NCI-H146 (cell line): ENCODE measurements around the gene SHISA6.
"Not testable (repeated sequence)": the region's sequence is repeated elsewhere in the genome, so short reads cannot be mapped to it uniquely, and the experiment has no call there.

Source experiments
- DNase-seq: peaks from one replicate; lab custom pipeline; 2025; lab: John Stamatoyannopoulos, UW

Gene SHISA6

DNA sequence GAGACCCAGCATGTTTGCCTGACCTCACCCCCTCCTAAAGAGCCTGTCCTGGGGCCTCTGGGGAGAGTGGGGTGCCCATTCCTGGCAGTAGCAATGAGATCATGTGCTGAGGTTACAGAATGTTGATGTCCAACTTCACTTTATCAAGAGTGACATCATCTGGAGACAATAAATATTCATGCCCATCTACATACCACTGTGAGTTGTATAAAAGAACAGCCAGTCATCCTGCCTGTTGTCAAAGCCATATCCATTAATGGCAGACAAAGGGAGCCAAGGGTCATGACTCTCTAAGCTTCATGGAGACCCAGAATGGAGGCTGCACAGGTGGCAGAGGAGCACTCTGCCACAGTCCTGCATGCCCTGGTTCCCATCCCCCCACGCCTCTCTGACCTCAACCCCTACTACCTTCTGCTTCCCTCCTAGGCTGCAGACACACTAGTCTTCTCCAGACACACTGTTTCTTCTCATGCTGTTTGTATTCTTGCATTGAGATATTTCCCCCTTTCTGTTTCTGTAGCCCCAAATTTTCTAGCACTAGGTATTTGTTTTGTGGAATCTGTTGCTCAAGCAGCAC, 27.1 kb downstream of the SHISA6 start:
- DNase-seq: no peak

DNA sequence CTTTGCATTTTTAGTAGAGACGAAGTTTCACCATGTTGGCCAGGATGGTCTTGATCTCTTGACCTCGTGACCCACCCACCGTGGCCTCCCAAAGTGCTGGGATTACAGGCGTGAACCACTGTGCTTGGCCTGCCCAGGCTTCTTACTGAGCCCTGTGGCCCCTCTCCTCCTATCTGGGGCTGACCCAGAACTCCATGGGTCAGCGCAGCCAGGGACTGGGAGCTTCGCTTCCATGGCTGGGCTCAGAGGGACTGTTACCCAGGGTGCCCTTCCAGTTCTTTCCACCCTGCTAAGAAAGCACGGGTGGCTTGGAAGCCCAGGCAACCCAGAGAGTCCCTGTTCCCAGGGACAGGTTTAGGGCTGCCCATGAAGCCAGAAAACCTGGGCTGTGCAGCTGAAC, 28.2 kb downstream of the SHISA6 start:
- DNase-seq: no peak

DNA sequence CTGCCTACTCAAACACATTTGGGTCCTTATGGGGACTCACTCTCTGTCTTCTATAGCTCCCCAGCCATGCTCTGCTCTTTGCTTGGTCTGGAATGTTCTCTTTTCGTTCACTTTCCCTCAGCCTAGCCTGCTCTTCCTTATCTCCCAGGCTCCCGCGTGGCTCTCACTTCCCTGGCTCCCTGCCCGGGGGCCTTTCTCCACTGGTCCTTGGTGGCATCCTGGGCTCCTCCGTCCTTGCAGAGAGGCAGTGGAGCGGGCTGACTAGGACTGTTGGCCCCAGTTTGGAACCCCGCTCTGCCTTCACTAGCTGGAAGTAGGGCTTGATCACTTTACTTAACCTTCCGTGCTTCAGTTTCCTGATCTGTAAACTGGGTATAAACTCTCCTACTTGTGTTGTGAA, 31.2 kb downstream of the SHISA6 start:
- no peak for DNase-seq

DNA sequence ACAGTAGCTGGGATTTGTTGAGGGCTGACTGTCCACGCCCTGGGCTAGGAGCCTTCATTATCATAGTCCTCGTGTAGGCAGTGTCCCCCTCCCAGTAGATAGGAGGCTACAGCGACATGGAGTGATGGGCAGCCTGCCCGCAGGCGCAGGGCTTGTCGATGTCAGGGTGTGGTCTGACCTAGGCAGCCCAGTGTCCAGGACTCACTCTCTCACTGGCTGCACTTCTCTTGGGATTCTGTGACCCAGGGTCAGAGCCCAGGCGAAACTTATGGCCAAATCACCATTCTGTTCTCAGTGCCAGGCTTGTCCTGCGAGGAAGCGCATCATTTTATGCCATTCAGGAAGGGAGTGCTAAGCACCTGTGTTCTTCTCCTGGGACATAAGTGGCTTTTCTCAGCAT, 32.6 kb downstream of the SHISA6 start:
- no peak for DNase-seq

DNA sequence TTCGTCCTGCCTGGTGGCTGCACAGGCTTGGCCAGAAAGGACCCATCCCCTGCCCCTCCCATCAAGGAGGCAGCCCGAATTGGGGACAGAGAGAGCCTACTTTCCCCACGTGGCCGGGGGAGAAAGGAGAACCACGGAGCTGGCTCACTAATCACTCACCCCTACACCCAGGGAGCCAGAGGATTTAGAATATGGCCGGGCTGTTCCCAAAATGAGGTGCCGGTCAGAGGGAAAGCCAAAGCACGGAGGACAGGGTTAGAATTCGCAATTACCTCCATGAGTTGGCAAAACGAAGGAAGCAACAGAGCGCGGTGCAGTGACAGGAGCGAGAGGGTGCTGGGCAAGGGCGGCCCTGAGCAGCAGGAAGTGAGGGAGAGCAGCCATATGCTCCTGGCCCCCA, 33.1 kb downstream of the SHISA6 start:
- no peak for DNase-seq

DNA sequence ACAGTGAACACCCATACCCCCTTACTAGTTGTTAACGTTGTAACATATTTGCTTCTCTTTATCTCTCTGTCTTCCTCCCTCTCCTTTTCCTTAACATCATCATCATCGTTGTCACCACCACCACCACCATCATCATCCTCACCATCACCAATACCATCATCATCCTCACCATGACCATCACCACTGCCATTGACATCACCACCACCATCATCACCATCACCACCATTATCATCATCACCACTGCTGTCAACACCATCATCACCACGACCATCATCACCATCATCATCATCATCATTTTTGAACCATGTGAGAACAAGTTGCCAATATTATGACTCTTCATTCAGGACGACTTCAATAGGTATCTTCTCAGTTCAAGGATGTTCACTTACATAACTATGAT, 35.5 kb downstream of the SHISA6 start:
- DNase-seq: no peak

DNA sequence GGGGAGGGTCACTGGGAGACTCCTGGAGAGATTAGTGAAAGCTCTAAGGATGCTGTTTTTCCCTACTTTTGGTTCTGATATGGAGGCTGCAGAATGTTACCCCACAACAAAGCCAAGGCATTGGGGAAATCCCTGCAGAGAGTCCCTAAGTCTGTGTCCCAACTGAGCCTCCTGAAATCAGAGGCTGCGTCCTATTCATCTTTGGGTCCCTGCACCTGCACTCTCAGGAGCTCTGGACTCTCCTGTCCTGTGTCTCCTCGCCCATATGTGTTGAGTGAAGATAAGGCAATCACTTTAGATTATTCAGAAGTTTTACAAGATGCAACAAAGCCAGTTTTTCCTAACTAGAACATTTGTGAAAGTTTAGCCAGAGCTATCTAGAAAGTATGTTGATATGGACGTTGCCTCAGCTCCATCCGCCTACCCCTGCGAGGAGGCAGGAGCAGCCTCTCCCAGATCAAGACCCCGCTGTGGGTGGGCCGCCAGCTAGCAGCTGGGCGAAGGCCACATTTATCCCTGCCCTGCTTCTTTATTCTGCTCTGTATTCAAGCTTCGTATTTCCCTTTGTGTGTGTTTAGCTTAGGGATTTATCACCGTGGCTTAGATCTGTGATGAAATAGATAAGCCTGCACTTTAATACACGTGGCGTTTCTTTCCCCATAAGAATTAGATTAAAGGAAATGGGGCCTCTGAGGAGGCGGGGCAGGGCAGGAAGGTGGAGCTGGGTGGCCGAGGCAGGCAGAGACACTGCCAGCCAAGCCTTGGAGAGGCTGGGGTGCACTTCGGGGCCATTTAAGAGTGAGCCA, 37.4 kb downstream of the SHISA6 start:
- no peak for DNase-seq

DNA sequence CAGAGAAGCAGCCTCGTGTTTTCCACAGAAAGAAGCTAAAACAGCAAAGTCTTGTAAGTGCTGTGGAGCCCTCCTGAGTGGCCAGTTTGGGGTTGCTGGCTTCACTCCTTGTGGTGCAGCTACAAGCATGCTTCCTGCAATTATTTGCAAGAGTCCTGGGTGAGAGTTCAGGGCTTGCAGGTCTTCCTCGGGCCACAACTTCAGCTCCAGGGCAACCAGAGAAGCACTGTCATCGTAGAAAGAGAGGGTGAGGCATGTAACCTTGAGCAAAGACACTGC, 37.9 kb downstream of the SHISA6 start:
- no peak for DNase-seq

DNA sequence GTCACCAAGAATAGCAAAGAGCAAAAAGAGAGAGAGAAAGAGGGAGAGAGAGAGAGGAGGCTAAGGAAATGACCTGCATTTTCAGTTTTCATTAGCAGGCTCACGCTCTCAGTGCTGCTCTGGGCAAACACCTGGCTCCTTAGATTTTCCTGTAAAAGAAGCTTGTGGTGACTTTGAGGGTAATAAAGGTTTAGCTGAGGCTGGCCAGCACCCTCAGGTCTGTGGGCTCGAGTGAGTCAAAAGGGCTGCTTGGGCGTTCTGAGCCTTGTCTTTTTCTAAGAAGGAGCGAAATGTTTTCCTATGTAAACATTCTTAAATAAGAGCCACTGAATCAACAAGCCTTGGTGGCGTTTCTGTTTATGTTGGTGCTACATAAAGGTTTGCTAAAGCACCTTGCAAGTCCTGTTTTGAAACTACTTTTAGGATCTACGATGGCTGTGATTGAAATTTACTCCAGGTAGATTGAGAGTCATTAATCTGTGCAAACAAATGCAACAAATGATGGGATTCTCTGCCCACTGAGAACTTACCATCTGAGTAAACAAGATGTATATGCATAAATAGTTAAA, 38.8 kb downstream of the SHISA6 start:
- no peak for DNase-seq

DNA sequence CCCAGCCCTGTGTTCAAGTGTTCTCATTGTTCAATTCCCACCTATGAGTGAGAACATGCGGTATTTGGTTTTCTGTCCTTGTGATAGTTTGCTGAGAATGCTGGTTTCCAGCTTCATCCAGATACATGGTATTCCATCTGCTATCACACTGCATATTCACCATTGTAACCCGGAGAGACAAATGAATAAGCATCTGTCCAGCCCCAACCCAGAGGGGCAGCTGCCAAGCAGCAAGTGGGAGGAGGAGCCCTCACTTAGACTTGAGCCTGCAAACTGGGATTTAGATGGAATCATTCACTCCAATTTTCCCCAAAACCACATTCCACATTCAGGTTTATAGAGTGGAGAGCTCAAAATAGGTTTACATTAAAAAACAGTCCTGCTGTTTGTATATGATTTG, 41.6 kb downstream of the SHISA6 start:
- no peak for DNase-seq

DNA sequence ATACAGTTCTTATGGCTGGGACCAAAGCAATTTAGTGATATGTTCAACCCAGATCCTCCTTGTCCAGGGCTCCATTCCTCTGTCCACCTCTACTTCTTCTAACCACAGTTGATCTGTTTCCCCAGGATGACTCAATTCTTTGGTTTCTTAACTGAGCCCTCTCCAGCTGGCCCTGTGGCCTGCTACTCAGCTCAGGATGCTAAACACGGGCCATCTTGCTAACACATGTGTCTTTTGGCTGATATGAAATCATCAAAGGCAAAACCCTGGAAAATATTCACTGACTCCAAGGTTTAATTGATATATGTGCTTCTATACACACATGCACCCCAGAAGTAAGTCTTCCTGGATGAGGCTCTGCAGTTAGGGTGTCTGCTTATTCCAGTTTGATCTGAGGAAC, 43.8 kb downstream of the SHISA6 start:
- DNase-seq: no peak

DNA sequence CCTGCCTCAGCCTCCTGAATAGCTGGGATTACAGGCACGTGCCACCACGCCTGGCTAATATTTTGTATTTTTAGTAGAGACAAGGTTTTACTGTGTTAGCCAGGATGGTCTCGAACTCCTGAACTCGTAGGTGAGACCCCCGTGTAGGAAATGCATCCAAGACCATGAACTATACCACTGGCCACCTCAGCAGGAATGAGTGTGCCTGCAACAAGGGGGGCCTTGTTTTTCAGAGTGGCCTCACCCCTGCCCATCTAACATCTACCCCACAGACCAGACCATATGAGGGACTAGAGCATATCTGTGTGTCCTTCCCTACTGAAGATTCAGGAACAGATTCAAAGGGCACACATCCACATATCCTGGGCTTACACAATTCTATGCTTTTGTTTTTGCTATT, 44.9 kb downstream of the SHISA6 start:
- no peak for DNase-seq

DNA sequence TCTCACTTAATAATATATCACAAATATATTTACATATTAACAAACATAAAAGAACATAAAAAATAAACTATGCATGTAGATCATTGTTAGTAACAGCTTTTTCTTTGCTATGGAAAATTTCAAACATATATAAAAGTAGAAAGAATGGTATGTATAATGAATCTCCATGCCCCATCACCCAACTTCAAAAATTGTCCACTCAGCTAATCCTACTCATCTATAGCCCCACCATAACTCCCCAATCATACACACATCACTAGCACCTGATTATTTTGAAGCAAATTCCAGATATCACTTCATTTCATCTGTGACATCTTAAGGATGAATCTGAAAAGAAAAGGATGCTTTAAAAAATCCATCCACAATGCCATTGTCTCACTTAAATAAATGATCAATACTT, 46.8 kb downstream of the SHISA6 start:
- no peak for DNase-seq

DNA sequence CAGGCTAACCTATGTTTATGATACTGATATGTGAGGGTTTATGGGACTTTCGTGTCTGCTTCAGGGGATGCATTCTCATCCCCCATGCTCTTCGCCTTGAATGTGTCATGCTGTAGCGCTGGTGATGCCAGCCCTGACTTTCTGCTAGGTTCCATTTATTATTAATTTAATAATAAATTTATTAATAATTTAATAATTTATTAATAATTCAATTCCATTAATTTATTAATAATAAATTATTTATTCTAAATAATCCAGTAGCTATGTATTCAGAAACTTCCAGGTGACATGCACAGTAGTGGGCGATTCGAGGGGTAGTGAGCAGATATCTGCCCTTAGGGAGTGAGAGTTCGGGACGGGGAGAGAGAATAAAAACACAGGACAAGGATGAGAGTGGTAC, 49.8 kb downstream of the SHISA6 start:
- no peak for DNase-seq

DNA sequence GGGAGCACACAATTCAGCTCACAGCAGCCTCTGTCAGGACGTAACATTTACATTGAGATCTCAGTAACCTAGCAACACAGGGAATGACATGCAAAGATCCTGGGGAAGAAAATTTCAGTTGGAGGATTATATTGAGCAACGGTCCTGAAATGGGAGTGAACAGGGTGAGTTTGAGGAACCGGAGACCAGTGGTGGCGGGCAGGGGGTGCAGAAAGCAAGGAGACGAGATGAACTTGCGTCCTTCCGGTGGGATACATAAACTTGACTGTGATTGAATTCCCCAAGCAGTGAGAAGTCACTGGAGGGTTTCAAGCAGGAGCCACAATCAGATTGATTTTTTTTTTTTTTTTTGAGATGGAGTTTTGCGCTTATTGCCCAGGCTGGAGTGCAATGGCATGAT, 51.5 kb downstream of the SHISA6 start:
- DNase-seq: no peak

DNA sequence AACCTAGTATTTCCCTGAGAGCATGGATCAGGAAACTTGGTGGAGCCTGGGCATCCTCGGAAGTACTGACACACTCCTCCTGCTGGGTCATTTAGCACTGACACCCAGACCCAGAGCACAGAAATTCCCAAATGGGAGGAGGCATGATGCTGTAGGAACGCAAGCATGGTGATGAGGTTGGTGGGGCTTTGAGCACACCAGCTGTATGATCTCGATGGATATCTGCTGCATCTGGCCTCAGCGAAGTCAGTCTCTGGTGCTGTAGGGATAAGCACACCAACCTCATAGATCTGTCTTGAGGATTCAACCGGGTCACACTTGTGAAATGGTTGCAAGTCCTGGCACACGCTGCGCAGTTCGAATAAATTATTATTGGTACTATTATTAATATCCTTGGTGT, 52.5 kb downstream of the SHISA6 start:
- DNase-seq: no peak

DNA sequence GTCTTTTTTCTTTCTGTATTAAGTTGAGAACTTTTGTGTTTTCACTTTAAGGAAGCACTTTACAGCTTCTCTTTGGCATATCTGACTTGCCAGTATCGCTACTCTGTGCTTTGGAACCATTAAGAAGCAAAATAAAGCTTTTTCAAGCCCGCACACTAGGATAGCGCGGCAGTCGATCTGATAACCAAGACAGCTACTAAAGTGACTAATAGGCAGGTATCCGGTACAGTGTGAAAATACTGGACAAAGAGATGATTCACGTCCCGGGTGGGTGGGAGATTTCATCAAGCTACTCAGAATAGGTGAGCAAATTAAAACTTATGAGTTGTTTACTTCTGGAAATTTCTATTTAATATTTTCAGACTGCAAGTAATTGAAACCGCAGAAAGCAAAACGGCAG, 53.8 kb downstream of the SHISA6 start:
- no peak for DNase-seq

DNA sequence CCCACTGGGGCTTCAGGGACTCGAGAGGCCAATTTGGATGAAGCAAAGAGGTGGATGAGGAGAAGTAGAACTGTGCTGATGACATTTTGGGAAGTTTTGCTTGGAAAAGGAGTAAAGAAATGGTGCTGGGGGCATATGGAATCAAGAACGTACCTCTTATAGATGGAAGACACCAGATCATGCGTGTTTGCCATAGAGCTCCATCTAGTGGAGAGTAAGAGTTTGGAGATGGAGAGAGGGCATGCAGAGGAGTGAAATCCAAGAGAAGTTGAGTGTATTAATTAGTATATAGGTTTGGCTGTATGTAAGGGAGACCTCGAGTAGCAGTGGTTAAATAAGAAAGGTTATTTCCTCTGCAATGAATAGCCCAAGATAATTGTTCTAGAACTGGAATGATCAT, 56.0 kb downstream of the SHISA6 start:
- peak; percentile 9 for DNase-seq

DNA sequence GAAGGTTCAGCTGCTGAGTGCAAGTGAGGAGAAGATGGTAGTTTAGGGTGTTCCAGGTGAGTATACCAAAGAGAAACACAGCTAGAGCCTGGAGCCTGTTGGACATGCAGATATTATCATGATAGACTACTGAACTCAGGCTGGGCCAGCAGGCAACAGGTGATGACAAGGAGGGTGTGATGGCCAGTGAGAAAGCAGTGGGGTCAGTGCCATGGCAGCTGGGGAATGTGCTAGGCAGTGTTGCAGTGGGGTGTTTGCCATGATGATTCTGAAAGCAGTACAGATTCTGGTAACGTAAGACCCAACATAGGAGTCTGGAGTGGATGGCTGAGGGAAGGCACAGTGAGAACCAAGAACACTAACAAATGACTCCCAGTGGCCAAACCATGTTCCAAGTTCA, 57.4 kb downstream of the SHISA6 start:
- DNase-seq: no peak

DNA sequence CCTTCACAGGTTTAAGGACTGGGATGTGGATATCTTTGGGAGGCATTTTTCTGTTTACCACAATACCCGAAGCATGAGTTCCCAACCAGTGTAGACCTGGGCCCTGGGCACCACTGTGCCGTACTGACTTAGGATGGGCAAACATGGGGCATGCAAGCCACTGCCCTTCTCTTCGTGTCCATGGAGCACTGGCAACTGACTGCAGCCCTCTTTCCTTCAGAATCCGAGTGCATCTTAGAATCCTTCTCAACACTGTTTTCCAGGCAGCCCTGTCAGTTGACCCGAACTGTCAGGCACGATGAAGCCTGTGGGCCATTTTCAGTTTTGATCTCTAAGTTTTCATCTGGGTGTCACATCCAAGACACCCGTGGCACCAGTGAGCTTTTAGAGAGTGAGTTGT, 59.2 kb downstream of the SHISA6 start:
- no peak for DNase-seq

DNA sequence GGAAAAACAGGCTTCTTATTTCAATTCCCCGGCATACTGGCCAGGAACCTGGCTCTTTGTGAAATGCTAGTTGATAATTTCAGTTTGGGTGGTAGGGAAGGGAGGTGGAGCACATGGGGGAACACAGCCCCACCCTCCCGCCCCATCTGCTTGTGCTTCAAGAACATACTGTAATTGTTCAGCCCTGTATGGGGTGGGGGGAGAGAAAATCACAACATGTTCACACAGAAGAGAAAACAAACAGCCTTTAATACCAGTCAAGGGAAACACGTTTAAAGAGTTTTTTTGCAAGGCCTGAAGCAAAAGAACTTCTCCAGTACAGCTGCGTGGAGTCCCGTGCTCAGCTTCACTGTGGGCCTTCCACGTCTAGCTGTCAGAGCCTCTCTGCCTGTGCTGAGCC, 59.7 kb downstream of the SHISA6 start:
- DNase-seq: no peak

DNA sequence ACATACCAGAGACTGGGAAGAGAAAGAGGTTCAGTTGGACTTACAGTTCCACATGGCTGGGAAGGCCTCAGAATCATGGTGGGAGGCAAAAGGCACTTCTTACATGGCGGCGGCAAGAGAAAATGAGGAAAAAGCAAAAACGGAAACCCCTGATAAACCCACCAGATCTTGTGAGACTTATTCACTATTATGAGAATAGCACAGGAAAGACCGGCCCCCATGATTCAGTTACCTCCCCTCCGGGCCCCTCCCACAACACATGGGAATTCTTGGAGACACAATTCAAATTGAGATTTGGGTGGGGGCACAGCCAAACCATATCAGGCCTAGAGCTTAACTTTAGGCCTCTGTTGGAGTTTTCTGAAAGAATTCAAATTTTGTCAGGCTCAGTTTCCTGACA, 60.9 kb downstream of the SHISA6 start:
- DNase-seq: not testable (repeated sequence)

DNA sequence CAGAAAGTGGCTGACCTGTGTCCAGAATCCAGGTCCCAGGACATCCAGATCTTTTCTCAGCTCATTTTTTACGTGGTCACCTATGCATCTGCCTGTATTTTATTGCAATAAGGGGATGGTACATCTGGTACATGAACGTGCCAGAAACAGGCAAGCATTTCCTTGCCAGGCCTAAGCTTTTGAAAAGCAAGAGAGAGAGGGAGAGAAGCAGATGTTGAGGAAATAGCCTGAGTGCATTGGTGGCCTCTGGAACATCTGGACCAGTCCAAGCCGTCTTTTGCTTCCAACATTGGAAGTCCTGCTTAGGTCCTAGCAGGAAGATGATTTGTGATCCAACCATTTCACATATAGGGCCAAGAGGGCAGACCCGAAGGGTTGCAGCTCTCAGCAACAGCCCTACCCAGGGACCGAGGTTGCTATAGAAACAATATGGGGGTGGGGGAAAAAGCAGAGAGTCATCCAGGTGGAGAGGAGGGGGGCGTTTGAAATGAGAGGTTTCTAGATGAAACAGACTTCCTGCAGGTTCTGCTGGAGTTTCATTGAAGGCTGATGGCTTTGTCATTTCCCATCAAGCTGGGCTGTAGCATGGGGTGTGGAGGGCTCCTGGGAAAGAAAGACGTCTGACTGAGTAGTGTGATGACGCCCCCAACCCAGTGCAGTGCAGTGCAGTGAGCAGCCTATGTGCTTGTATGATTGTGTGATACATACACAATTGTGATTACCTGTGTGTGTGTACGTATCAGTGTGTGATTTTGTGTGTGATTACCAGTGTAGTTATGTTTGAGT, 61.6 kb downstream of the SHISA6 start:
- DNase-seq: no peak
